Stimulated activated CD4-positive, alpha-beta T cell treated with anti-CD3 and anti-CD28 coated beads, TNF-alpha, amount 100 ng/mL, for 48 hours (primary cell): Measurements from ENCODE around the gene ITPRID1.

Experiments
- DNase-seq, 3 donors: peaks; one replicate each; pipeline ENCODE4 v3.0.0-alpha.2; 2020; ENCODE audit warnings: low read depth in 3 of 3

The ITPRID1 gene

GRCh38 chr7:31695859-31696614, 182.1 kb downstream of the ITPRID1 start:
- no peak for DNase-seq

DNA sequence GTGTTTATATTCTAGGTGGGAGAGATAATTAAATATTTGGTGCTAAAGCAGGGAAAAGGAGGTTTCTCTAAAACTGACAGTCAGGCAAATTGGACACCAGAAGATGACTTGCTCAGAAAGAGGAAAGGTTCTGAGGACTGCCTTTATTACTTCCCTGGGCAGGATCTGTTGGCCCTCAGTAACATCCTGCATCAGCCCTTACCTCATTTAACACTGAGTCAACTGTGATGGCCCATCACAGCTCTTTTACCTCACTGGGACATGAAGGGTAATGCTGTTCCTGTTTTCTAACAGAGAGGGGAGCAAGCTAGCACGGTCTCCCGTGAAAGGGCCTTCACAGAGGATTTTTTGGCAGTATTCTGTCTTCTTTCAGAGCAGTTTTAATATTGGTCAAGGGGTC, 185.2 kb downstream of the ITPRID1 start:
- DNase-seq = no peak

DNA sequence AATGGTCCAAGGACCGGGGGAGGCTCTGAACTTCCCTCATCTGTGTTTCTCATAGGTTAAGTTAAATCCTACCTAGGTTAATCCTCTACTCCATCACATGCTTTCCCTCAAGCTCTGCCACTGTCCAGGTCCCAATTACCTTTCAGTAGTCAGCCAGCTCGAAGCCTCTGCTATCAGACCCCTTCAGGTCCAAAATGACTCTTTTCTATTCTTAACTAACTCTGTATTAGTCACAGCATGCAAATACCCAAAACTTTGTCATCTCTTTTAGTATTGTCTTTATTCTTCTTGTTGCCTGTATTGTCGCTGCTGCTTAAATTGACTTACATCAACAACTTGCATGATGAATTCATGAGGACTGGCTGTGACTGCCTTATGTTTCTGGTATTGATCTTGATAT, 188.5 kb downstream of the ITPRID1 start:
- no peak for DNase-seq

DNA sequence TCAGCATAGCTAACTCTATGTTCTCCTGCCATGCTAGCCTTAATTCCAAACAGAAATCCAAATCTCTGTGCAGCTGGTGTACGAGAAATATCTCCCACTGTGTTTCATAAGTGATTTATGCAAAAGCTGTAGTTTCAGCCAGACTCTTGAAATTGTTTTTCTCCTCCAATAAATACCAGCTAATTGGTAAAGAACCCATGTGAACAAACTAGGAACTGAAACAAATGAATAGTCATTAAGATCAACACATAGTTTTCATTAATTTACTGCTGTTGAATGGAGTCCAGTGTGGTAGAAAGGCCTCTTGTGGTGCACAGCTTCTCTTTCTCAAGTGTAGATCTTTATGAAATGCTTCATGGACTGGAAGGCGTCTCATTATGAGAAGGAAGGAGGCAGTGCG, 191.5 kb downstream of the ITPRID1 start:
- DNase-seq = no peak

GRCh38 chr7:31707089-31707488, 193.2 kb downstream of the ITPRID1 start:
- DNase-seq = no peak
